Uterine smooth muscle cell (primary cell): Measurements from ENCODE around the gene MSL3. TPM values are rescaled to one million over a fixed set of nuclear protein-coding genes. Genes with fewer than 3 reads are reported as not detected.

Experiments
- total RNA-seq: library from RNA; depleted of rRNA; stranded (reverse); fragments of >200 nt; gene quantifications from 2 replicates; pipeline ENCODE4 v1.2.3, GENCODE V29; 2014

Gene MSL3, protein sequence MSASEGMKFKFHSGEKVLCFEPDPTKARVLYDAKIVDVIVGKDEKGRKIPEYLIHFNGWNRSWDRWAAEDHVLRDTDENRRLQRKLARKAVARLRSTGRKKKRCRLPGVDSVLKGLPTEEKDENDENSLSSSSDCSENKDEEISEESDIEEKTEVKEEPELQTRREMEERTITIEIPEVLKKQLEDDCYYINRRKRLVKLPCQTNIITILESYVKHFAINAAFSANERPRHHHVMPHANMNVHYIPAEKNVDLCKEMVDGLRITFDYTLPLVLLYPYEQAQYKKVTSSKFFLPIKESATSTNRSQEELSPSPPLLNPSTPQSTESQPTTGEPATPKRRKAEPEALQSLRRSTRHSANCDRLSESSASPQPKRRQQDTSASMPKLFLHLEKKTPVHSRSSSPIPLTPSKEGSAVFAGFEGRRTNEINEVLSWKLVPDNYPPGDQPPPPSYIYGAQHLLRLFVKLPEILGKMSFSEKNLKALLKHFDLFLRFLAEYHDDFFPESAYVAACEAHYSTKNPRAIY
- total RNA-seq = 19.7 and 22.2 TPM in 2 replicates

DNA sequence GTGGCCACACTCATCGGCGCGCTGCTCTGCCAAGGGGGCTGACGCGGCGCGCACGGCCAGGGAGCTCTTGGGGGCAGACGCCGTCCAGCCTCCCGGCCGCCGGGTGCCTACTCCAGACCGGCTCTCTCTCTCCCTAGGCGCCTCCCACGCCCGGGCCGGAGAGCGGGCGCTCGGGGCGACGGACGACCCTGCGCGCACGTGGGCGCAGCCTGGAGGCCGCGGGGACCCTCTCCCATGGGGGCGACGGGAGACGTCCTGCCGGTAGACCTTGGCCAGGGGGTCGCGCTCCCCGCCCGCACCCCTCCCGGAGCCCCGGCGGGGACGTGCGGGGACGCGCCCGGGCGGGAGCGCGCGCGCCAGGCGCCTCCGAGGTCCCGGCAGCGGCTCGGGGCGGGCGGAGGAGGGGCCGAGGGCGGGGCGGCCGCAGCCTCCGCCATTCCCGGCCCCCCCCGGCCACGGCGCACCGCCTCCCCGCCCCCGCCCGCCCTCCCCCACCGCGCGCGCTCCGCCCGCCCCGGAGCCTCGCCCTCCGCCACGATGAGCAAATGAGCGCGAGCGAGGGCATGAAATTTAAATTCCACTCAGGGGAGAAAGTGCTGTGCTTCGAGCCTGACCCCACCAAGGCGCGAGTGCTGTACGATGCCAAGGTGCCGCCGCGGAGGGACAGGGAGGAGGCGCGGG, at the start of gene MSL3:
Gene MSL3 (plus strand): TSS at position 519 of the 681 bp plus-strand sequence. CDS start 27 bp downstream, at position 546.

Other genes with a start within 250 kb of the MSL3 start
- gene ARHGAP6, start 92.3 kb upstream of the MSL3 start, total RNA-seq = 2.7 and 5.2 TPM in 2 replicates